GM18873 (cell line): Measurements from ENCODE around the gene ST6GALNAC6.

ENCODE experiments used
- ATAC-seq: cut with Tn5 transposase; IDR thresholded peaks from one replicate; pipeline ENCODE4 v1.9.1; 2021; ENCODE audit warnings: mild to moderate bottlenecking, moderate library complexity, moderate number of reproducible peaks; ENCODE audit not compliant: unreplicated experiment, low FRiP score

The ST6GALNAC6 gene

DNA sequence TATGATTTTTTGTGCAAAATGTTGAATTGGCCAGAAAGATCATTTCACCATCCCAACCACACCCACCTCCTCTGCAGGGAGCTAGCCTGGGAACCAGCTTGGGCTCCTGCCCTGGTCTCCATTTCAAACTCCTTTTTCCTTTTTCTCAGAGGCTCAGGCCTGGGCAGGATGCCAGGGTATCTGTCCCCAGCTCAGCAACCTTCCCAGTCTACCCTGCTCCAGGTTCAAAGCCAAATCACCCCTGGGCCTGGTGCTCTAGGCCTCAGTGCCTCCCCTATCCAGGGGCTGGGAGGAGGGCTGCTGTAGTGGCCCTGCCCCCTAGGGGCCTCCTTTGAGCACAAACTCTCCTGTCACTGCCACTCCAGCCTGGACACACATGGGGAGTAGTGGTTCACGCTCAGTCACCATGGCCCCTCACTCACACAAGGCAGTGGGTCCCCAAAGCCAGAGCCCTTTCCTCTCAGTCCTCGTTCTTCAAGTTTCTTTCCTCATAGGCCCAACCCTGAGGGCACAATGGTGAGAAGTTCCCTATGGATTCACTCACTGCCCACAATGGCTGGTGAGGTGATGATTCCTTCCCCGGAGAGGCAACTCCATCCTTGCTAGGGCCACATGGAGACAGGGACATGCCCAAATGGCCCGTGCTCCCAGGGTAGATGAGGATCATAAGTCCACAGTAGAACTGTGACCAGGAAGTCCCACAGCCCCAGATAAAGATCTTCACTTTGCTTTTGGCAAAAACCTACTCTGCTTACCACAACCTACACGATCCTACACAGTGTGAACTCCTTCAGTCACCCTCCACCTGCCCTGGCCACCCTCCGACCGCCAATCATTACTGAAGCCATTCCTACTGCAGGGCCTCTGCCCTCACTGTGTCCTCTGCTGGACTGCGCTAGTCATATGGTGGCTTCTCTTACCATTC is 19.0 kb upstream of the ST6GALNAC6 start:
- ATAC-seq, result no peak

DNA sequence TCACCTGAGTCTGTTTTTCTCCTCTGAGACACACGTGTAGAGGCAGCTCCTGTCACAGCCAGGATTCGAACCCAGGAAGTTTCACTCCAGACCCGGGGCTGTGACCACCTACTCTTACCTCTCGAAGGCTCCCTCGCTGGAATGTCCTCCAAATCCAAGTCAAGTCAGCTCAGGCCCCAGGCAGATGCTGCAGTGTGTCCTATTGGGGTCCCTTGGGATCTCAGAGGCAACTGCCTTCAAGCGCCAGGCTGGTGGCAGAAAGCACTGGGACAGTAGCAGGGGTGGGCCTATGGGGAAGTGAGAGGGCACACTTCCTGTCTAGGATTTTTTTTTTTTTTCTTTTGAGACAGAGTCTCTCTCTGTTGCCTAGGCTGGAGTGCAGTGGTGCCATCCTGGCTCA is 18.2 kb upstream of the ST6GALNAC6 start:
- no peak for ATAC-seq

DNA sequence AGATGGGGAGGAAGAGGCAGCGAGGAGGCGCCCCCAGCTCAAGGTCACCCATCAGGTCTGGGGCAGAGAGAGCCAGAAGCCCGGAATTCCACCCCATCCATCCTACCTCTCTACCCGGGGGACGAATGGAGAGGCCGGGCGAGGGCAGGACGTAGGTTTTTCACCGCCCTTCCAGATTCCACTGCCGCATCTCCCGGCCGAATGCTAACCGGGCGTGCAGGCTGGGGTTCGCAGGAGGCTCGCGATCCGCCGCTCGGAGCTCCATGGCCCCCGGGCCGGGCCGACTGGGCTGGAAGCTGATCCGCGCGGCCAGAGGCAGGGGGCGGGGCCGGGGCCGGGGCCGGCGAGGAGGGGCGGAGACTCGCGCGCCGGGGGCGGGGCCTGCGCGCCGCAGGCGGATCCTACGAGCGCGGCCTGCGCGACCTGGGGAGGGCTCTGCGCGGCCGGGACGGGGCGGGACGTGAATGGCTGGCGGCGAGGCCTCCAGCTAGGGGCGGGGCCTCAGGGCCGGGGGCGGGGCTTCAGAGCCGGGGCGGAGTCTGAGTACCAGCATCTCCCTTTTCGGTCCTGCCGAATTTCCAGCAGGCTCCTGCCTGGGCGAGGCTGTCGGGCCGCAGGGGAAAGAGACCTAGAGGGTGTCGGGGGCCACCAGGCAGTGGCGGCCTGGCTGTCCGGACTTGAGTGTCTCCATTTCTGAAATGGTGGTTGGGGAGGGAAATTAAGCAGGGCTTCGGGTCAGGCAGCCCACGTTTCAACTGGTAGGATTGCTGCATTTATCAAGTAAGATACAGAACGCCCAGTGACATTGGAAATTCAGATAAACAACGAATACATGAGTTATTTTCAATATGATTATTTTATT is 17.5 kb upstream of the ST6GALNAC6 start, which contains the start of gene ST6GALNAC4:
TSS of gene ST6GALNAC4 (minus strand) at position 322 of the 862 bp plus-strand sequence. CDS start 622 bp downstream, outside the sequence.
- no peak for ATAC-seq

DNA sequence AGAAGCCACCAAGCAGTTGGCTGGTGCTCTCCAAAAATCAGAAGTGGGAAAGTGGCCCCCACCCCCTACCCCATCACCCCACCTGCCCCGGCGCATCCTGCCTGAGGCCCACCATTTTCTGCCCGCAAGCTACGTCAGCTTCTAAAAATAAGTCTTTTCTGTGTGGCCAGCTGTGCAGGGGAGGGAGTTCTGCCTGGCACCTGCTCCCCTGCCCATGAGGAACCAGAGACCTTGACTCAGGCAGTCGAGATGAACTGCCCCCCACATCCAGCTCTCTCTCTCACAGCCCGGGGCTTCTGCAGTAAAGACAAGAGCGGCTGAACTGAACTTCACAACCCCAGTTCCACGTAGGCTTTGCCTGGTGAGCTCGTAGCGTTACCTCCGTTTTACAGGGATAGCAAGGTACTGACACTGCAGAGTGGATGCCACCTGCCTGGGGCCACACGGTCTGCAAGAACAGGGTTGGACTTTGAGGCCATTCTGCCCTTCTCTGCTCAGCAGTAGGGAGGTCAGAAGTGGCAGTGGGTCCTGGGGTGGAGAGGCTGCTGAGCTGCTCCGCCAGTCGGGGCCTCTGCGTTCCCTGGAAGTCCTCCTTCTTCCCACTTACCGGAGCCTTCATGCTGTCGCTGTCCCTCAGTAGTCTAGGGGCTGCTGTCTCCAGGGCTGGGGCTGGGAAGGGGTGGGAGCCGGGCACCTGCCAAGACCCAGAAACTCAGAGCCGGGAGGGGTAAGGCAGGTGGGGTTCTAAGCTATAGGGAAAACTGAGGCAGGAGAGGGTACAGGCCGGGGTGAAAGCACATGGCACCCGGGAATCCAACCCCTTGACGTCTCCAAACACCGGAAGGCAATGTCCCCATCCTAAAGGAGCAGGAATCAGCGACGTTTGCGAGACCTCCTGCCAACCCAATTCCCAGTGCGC is 16.7 kb upstream of the ST6GALNAC6 start:
- ATAC-seq, result no peak

DNA sequence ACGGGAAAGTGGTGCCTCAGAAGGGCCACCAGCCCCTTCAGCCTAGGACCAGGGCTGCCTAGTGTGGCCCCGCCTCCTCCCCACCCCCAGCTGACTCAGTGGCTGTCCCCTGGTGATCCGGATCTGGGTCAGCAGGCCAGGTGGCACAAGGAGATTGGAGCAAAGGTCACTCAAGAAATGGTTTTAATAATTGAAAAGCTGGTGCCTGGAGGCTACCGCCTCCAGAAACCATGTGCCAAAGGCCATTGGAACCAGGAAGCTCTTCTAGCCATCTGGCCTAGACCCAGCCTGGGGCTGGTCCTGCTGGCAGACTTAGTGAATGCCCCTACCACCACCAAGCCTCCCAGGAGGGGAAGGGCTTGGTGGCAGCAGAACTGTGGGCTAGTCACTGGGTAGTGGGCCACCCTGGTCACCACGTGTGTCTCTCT is 15.9 kb upstream of the ST6GALNAC6 start:
- no peak for ATAC-seq

DNA sequence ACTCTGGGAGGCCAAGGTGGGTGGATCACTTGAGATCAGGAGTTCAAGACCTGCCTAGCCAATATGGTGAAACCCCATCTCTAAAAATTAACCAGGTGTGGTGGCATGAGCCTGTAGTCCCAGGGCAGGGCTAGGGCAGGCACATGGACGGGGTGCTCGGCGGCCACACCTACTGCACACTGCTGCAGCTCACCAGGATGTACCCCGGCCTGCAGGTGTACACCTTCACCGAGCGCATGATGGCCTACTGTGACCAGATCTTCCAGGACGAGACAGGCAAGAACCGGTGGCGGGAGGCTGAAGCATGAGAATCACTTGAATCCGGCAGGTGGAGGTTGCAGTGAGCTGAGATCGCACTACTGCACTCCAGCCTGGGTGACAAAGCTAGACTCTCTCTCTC is 14.3 kb upstream of the ST6GALNAC6 start:
- ATAC-seq, result no peak

DNA sequence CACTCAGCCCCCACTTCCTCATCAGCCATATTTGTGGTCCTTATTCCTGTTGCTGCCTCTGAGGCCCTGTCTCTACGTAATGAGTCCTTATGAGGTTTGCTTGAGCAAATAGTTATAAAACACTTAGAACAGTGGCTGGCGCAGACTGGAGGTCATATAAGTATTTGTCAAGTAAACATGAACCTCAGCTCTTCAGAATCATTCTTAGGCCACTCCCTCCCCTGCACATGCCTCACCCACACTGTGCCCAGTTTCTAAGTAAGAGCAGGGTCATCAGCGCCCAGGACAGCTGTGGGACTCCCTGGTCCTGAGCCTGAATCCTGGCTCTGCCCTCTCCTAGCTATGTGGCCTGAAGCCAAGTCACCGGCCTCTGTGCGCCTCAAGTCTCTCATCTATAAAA is 13.5 kb upstream of the ST6GALNAC6 start:
- ATAC-seq, result no peak

DNA sequence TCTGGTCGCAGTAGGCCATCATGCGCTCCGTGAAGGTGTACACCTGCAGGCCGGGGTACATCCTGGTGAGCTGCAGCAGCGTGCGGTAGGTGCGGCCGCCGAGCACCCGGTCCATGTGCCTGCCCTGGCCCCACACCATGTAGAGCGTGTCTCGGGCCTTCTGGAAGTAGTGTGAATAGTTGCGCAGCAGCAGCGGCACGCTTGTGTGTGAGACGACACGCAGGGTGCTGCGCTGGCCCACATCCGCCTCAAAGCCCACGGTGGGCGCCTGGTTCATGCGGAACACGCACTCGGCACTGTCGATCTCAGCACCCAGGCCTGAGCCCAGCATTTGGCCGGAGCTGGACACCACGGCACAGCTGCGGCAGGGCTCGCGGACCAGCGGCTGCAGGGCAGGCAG is 12.9 kb upstream of the ST6GALNAC6 start:
- no peak for ATAC-seq

DNA sequence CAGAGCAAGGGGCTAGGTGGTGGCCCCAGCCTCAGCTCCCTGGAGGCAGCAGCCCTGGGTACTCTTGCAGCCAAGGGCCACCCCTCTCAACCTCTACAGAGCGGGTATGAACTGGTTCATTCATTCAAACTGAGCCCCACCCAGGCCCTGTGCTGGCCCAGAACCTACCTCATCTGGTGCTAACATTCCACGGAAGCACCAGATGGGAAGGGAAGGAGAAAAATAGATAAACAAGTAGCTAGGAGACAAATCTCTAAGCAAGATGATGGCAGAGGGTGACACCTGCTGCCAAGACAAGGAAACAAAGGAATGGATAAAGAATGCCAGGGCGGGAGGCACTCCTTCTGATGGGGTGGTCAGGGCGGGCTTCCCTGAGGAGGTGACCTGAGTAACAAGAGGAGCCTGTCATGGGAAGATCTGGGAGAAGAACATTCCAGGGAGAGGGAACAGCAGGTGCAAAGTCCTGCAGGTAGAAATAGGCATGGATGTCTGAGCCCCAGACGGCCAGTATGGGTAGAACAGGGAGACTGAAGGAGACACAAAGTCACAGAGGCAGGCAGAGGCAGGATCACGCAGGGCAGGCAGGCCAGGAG is 11.3 kb upstream of the ST6GALNAC6 start:
- ATAC-seq, result no peak

DNA sequence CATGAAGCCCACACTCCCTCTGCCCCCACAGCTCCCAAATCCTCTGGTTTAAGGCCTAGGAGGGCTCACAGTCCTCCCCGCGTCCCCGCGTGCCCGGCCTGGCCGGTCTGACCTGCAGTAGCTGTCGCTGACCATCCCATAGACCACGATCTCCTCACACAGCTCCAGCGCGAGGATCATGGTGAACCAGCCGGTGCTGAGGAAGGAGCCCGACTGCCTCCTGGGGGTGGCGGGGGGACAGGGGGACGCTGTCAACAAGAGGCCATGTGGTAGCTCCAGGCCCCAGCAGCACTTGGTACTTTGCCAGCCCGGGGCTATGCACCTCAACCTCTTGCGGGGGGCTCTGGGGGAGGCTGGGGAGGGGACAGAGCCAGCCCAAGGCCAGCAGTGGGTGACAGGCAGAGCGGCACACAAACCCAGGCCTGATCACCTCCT is 10.5 kb upstream of the ST6GALNAC6 start:
- ATAC-seq, result no peak

DNA sequence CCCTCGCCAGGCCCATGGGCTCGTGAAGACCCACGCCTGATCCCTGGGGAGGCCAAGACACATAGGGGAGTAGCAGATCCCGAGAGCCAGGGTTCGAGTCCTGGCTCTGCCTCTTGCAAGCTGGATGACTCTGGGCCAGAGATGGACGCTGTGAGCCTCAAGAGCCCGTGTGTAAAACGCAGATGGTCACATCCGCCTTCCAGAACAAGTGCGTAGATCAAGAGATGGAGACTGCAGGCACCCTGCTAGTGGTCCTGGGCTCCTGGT is 9.2 kb upstream of the ST6GALNAC6 start:
- no peak for ATAC-seq

DNA sequence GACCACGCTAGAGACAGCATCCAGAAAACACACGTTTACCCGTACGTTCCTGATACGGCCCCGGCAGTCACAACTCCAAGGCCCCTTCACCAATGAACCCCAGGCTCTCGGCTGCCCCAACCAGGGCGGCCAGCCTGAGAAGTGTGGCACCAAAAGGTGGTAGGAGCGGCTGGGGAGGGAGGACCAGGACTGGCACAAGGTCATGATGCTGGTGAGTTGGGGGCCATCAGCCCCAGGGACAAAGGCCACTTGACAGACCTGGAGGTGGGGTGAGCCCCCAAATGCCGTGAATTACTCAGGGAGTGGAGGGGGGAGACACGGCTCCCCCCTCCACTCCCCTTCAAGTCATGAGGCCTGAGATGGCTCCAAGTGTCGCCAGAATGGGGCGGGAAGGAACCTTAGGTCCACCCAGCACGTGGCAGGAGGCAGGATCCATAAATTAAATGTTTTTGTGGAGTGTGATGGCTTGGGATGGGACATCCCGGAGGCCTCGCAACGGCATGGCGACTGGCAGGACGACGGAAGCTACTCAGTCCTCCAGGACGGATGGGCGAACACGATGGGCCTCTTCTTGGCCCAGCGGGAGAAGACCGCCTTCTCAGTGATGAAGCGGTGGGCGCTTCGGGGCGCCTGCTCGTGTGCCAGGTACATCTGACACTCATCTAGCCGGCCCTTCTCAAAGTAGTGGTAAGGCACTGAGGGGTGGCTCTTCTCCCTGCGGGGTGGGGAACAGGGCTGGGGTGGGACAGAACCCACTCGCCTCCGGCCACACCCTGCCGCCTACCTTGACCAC is 8.7 kb upstream of the ST6GALNAC6 start:
- ATAC-seq, result no peak

DNA sequence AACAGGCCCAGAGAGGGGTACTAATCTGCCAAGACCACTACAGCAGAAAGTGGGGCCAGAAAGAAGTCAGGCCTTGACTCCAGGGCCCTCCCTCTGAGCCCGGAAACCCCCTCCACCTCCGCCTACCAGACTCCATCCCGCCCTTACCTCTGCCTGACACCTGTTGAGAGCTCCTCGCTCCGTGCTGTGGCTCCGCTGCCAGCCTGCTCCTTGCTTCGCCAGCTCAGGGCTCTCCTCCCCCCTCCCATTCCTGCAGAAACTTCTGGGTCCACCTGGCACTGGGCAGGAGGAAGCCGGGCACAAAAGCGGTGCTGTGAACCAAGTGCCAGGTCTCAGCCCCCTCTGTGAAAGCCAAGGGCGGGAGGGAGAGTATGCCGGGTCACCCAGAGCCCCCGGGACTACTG is 6.4 kb upstream of the ST6GALNAC6 start:
- ATAC-seq, result no peak

DNA sequence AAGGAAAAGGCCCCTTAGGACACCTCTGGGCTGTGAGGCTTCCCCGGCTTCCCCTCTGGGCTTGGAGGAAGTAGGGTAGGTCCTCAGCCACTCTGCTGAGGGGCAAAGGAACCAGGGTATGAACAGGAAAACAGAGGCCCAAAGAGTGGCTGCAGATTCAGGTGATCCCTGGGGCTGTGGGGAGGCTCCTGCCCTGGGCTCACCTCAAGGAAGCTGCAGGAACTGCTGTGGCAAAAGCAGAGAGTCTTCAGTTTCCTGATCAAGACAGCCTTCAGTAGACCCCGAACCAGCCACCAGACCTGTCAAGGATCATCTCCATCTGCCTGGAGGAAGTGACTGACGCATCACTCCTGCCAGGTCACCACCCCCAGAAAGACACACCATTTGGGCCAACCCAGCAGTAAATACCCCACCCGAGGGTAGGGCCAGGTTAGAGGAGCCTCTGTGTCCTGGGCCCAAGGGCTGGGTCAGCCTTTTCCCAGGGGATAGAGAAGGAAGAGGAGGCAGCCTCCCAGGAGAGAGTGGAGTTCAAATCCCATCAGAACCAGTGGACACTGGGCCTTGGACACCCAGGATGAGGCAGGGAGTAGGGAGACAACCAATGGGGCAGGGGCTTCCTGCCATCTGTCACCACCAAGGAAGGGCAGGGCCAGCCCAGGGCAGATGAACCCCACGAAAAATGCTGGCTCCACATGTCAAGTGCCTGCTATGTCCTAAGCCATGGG is 5.8 kb upstream of the ST6GALNAC6 start:
- ATAC-seq, result no peak

DNA sequence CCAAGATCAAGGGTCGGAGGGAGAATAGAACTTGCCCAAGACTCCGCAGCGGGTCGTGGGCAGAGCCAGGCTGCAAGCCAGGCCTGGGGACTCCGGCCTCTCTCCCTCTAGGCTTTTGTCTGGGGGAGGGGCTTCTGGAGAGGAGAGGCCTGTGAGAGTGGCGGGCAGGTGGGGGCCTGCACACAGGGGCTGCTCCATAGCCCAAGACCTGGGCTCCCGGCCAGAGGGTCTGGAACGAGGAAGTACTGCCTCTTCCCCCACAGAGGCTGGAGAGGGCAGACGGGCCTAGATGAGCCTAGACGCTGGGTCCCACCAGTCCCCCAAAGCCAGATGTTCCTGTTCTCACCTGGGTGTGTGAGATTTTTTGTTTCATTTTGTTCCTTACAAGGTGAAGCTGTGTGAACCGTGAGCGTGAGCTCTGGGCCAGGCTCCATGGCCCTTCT is 5.2 kb upstream of the ST6GALNAC6 start:
- ATAC-seq, result no peak

DNA sequence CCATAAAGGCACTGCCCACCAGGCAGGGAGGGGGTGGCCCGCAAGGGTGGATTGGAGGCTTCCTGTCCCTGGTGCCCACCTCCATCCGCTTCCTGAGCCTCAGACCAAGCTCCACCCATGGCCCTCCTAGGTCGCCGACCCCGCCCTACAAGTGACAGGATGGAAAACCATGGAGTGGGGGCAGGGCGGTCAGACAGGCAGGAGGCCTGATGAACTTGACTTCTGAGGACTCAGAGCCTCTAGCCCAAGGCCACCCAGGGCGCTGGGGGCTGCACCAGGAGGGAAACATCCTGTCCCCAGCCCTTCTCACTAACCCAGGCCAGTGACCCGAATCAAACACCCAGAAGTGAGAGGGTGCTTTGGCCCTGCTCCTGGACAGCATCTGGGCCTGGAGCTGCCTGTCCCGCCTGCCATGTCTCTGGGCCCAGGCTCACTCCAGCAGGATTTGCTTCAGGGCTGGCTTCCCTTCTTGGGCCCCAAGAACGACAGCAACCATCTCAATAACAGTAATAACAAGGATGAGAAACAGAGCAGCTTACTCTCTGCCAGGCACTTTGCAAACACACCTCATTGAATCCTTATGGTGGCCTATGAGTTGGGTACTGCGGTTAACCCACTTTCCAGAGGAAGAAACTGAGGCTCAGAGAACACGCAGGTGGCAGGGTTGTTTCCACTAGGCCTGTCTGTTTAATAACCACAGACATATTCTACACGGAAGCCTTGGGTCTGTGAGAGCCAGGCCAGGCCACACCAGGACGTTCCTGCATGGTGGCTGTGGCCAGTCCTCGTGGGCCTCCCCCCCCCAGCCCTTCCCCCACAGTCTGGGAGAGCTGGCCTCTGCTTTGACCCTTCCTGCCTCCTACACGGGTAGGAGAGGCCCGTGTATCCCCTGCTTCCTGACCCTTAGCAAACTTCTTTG is 4.4 kb upstream of the ST6GALNAC6 start:
- no peak for ATAC-seq

DNA sequence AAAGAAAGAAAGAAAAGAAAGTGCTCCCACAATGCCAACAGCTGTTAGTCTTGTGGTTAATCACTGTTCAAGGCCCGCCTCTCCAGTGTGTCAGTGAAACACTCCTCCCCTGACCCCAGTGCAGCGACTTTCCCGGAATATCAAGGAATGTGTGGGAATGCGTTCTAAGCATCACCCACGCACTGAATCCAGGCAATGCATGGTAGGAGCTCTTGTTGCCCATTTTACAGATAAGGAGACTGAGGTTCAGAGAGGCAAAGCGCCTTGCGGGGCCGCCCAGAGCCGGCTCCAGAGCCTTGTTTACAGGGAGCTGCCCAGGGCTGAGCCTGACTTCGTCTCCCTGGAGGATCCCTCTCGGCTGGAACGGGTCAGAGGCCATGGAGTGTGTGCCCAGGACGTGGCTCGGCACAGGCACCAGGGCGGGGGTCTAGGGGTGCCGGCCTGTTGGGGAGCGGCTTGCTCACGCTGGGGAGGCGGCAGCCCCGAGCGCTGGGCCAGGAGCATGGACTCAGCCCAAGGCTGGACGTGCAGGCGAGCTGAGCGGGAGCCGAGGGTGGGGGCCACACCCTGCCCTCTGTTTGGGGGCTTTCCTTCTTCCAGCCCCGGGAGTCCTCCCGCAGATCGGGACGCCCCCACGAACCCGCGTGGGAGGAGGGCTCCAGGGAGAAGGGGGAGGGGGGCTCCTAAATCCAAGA is 823 bp downstream of the ST6GALNAC6 start:
- no peak for ATAC-seq
